Measurements from ENCODE around the gene PCOLCE2. TPM values are rescaled to one million over a fixed set of nuclear protein-coding genes. Genes with fewer than 3 reads are reported as not detected.

PCOLCE2 gene
- total RNA-seq, 1 experiment from 2014 or later, result 14.6 TPM

DNA sequence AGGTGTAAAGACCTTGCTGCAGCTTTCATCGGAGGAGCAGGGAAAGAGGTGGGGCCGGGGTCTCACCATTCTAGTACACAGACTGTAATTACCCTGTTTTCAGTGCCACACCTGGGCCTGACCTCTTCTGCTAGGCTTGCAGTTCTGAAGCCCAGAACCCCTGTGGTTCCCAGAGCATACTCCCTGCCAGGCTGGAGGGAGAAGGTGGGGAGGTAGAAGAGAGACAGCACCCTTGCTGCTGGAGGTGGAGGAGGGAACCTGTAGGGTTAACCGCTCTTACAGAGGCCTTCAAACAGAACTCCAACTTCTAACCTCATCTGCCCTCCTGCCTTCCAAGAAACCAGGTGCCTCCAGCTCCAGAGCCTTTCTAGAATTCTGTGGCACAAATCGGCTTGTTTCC, 27.0 kb downstream of the PCOLCE2 start:
- ATAC-seq, result no peak
- no TSS peak for BruUV-seq (replicated peaks)

DNA sequence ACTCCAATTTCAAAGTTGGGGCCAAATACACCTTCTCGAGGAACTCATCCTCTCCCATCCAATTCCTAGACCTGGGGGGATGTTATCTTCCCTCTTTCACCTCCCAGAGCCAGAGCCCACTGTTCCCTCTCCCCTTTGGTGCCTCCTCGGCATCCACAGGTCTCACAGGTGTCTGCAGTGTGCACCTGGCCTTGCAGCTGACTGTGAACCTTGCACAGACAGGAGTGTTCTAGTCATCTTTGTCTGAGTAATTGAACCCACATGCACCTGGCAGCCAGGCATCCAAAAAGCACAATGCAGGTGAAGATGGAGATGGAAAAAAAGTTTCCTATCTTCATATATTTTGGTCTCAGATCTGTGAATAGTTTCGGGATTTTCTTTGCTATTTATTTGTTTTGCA, 30.8 kb downstream of the PCOLCE2 start:
- BruUV-seq (replicated peaks), result no TSS peak
- no peak for TF ChIP-seq TCF7L2 (IDR thresholded peaks at IDR 0.05; ENCODE audit: low read depth, low read length)
- TF ChIP-seq, protein P1, sequence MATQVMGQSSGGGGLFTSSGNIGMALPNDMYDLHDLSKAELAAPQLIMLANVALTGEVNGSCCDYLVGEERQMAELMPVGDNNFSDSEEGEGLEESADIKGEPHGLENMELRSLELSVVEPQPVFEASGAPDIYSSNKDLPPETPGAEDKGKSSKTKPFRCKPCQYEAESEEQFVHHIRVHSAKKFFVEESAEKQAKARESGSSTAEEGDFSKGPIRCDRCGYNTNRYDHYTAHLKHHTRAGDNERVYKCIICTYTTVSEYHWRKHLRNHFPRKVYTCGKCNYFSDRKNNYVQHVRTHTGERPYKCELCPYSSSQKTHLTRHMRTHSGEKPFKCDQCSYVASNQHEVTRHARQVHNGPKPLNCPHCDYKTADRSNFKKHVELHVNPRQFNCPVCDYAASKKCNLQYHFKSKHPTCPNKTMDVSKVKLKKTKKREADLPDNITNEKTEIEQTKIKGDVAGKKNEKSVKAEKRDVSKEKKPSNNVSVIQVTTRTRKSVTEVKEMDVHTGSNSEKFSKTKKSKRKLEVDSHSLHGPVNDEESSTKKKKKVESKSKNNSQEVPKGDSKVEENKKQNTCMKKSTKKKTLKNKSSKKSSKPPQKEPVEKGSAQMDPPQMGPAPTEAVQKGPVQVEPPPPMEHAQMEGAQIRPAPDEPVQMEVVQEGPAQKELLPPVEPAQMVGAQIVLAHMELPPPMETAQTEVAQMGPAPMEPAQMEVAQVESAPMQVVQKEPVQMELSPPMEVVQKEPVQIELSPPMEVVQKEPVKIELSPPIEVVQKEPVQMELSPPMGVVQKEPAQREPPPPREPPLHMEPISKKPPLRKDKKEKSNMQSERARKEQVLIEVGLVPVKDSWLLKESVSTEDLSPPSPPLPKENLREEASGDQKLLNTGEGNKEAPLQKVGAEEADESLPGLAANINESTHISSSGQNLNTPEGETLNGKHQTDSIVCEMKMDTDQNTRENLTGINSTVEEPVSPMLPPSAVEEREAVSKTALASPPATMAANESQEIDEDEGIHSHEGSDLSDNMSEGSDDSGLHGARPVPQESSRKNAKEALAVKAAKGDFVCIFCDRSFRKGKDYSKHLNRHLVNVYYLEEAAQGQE (IDR thresholded peaks at IDR 0.05; ENCODE audit: insufficient read depth in 1 of 2, low read depth in 2 of 2, low read length in 1 of 2), result no peak
- TF ChIP-seq, protein P2, sequence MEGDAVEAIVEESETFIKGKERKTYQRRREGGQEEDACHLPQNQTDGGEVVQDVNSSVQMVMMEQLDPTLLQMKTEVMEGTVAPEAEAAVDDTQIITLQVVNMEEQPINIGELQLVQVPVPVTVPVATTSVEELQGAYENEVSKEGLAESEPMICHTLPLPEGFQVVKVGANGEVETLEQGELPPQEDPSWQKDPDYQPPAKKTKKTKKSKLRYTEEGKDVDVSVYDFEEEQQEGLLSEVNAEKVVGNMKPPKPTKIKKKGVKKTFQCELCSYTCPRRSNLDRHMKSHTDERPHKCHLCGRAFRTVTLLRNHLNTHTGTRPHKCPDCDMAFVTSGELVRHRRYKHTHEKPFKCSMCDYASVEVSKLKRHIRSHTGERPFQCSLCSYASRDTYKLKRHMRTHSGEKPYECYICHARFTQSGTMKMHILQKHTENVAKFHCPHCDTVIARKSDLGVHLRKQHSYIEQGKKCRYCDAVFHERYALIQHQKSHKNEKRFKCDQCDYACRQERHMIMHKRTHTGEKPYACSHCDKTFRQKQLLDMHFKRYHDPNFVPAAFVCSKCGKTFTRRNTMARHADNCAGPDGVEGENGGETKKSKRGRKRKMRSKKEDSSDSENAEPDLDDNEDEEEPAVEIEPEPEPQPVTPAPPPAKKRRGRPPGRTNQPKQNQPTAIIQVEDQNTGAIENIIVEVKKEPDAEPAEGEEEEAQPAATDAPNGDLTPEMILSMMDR (IDR thresholded peaks at IDR 0.05), result no peak
- no peak for TF ChIP-seq SIN3A (IDR thresholded peaks at IDR 0.05; ENCODE audit: borderline replicate concordance, insufficient read depth, low read depth, low read length)
- TF ChIP-seq POLR2AphosphoS5 (IDR thresholded peaks at IDR 0.05; ENCODE audit: low read depth, low read length), result no peak
- ATAC-seq (no peak), DNase-seq (ENCODE audit: low read depth, low spot score) (no peak)
- ChIA-PET CTCF (no interaction called here), POLR2A (no interaction called here)
- Histone ChIP-seq H3K27ac (ENCODE audit: low read length) (no peak overlapping the region), H3K4me1 (ENCODE audit: control insufficient read depth, insufficient read depth, low read length) (peaks cover 9% of the 10 kb centered on the region), H3K9me3 (ENCODE audit: control insufficient read depth, insufficient read depth, low read depth, low read length) (no peaks in the 10 kb centered on the region), H3K4me3 (ENCODE audit: low read depth in 2 of 2, low read length in 2 of 2) (no peak overlapping the region), H3K36me3 (ENCODE audit: control insufficient read depth, insufficient read depth, low read length) (no peaks in the 10 kb centered on the region), H3K27me3 (ENCODE audit: control insufficient read depth, insufficient read depth, low read length) (no peaks in the 10 kb centered on the region)
- in situ Hi-C loops (cut with HindIII; ENCODE audit: low pct_unique_long_range_greater_than_20kb, low sequenced_read_pairs) (no loop called here), intact Hi-C loops (cut with micrococcal nuclease; ENCODE audit: unreplicated experiment) (no loop called here)

More for the DNA sequence above, 27.0 kb downstream of the PCOLCE2 start:
- Histone ChIP-seq H3K9me3 (ENCODE audit: control insufficient read depth, insufficient read depth, low read depth, low read length) (no peaks in the 10 kb centered on the region), H3K27me3 (ENCODE audit: control insufficient read depth, insufficient read depth, low read length) (no peaks in the 10 kb centered on the region), H3K4me3 (ENCODE audit: low read depth in 2 of 2, low read length in 2 of 2) (no peak overlapping the region), H3K27ac (ENCODE audit: low read length) (no peak overlapping the region), H3K4me1 (ENCODE audit: control insufficient read depth, insufficient read depth, low read length) (peaks cover 4% of the 10 kb centered on the region; the same call in 1 of the 2 replicates), H3K36me3 (ENCODE audit: control insufficient read depth, insufficient read depth, low read length) (no peaks in the 10 kb centered on the region)
- TF ChIP-seq, protein P2 (IDR thresholded peaks at IDR 0.05), result no peak
- TF ChIP-seq, protein P1 (IDR thresholded peaks at IDR 0.05; ENCODE audit: insufficient read depth in 1 of 2, low read depth in 2 of 2, low read length in 1 of 2), result no peak
- TF ChIP-seq SIN3A (IDR thresholded peaks at IDR 0.05; ENCODE audit: borderline replicate concordance, insufficient read depth, low read depth, low read length) (no peak), TCF7L2 (IDR thresholded peaks at IDR 0.05; ENCODE audit: low read depth, low read length) (no peak), POLR2AphosphoS5 (IDR thresholded peaks at IDR 0.05; ENCODE audit: low read depth, low read length) (no peak)
- DNase-seq (ENCODE audit: low read depth, low spot score), result no peak
- in situ Hi-C loops (cut with HindIII; ENCODE audit: low pct_unique_long_range_greater_than_20kb, low sequenced_read_pairs) (no loop called here), intact Hi-C loops (cut with micrococcal nuclease; ENCODE audit: unreplicated experiment) (no loop called here)
- CTCF ChIA-PET, result no interaction called here
- POLR2A ChIA-PET, result no interaction called here
